CD4-positive, alpha-beta T cell (primary cell): Measurements from ENCODE around the gene THRB. TPM values are rescaled to one million over a fixed set of nuclear protein-coding genes. Genes with fewer than 3 reads are reported as not detected.

Experiments used
- ATAC-seq: fragments of 200-7000 bp; cut with Tn5 transposase; one replicate; pipeline ENCODE4 v1.10.0; 2022; ENCODE audit warnings: mild to moderate bottlenecking; ENCODE audit not compliant: poor library complexity
- CTCF ChIA-PET: fragments of 350-600 bp; sonication (Branson Sonifier 250); formaldehyde crosslinking; loops from one replicate; lab custom pipeline; 2021; ENCODE audit warnings: antibody characterized with exemption, inconsistent platforms; lab: Charles Lee
- POLR2A ChIA-PET: fragments of 350-600 bp; sonication (Branson Sonifier 250); formaldehyde crosslinking; loops from one replicate; lab custom pipeline; 2021; ENCODE audit warnings: antibody characterized with exemption, inconsistent platforms; lab: Charles Lee
- DNase-seq, 14 experiments: peaks; one replicate each; pipeline ENCODE4 v3.0.0-alpha.2; 2013 to 2020; ENCODE audit warnings: mixed read lengths in 2 of 14
- H3K27ac ChIP-seq, 2 donors: one replicate each; pipeline versions ENCODE4 v1.5.1 to v1.7.0; 2013; ENCODE audit warnings: low read length in 2 of 2, low read depth in 1 of 2, mild to moderate bottlenecking in 1 of 2
- H3K27me3 ChIP-seq, 2 experiments: 1 replicate in 1 of 2; 2 replicates in 1 of 2; pipeline versions ENCODE4 v1.6.1 to v1.7.0; 2013; ENCODE audit warnings: low read length in 2 of 2, control low read depth in 1 of 2, mild to moderate bottlenecking in 1 of 2, moderate library complexity in 1 of 2; ENCODE audit not compliant: insufficient read depth in 2 of 2, control insufficient read depth in 1 of 2
- H3K36me3 ChIP-seq: one replicate; pipeline ENCODE4 v1.6.1; 2013; ENCODE audit warnings: low read length, control low read depth; ENCODE audit not compliant: insufficient read depth
- H3K4me1 ChIP-seq: one replicate; pipeline ENCODE4 v1.6.1; 2013; ENCODE audit warnings: low read length, control low read depth; ENCODE audit not compliant: insufficient read depth
- H3K4me3 ChIP-seq: one replicate; pipeline ENCODE4 v1.5.1; 2013; ENCODE audit warnings: mild to moderate bottlenecking, low read length, moderate library complexity
- H3K9me3 ChIP-seq, 2 experiments: 1 replicate in 1 of 2; 2 replicates in 1 of 2; pipeline versions ENCODE4 v1.6.1 to v1.7.0; 2013; ENCODE audit warnings: low read length in 2 of 2, mild to moderate bottlenecking in 2 of 2, control low read depth in 1 of 2, moderate library complexity in 1 of 2; ENCODE audit not compliant: control insufficient read depth in 1 of 2, insufficient read depth in 1 of 2
- H3K27ac Mint-ChIP-seq: one replicate; pipeline ENCODE4 v1.8.0; 2020; ENCODE audit warnings: mixed read lengths
- H3K27me3 Mint-ChIP-seq: one replicate; pipeline ENCODE4 v1.8.0; 2021; ENCODE audit warnings: mixed read lengths
- H3K36me3 Mint-ChIP-seq: one replicate; pipeline ENCODE4 v1.8.0; 2021; ENCODE audit warnings: low read depth, mixed read lengths
- H3K4me1 Mint-ChIP-seq: one replicate; pipeline ENCODE4 v1.8.0; 2021; ENCODE audit warnings: low read depth, mixed read lengths
- H3K4me3 Mint-ChIP-seq: one replicate; pipeline ENCODE4 v1.8.0; 2020; ENCODE audit warnings: mild to moderate bottlenecking, mixed read lengths
- H3K9me3 Mint-ChIP-seq: one replicate; pipeline ENCODE4 v1.8.0; 2020; ENCODE audit warnings: mixed read lengths
- CTCF ChIP-seq: fragments of 200-600 bp; IDR thresholded peaks from one replicate; pipeline ENCODE4 v1.8.0; 2022; ENCODE audit warnings: antibody characterized with exemption, mild to moderate bottlenecking
- intact Hi-C, 2 experiments: fragments of 100-400 bp; cut with DNase I in 1 of 2; cut with micrococcal nuclease in 1 of 2; formaldehyde crosslinking; loops; one replicate each; pipeline versions ENCODE4 v1.15.1 to v1.9.0; 2023 to 2025; cut with DNase I, micrococcal nuclease
- total RNA-seq, 174 experiments: library from RNA in 2 of 174; stranded (reverse) in 2 of 174; gene quantifications; one replicate each; pipeline ENCODE4 v1.2.3 and lab custom pipeline; 2021 to 2026

THRB gene
- total RNA-seq, 2 experiments from 2014 or later: not detected

DNA sequence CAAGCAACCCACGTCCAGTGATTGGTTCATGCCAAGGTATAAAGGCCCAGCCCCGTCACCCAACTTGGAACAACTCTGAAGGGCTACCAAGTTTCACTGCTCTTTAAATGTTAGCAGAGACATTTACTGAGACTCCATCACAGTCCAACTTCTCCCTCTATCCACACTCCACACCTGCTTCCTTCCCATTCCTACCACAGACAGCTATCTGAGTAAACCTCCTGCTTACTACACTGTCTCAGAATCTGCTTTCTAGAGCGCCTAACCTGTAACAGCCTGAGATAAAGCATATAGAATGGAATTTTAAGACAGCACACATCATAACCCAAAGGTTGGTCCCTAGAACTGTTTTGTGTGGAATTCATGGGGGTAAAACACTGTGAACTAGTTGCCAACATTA is 106.5 kb downstream of the THRB start:
- Mint-ChIP-seq H3K9me3 (no peaks in the 10 kb centered on the region), H3K36me3 (no peaks in the 10 kb centered on the region), H3K4me1 (no peaks in the 10 kb centered on the region), H3K27me3 (no peaks in the 10 kb centered on the region), H3K4me3 (no peak overlapping the region), H3K27ac (no peak overlapping the region)
- no peak for TF ChIP-seq CTCF
- no peak overlapping the region for H3K4me3 ChIP-seq
- no peak for DNase-seq
- ChIA-PET POLR2A (no interaction called here), CTCF (no interaction called here)
- no peaks in the 10 kb centered on the region for H3K36me3 ChIP-seq
- no peaks in the 10 kb centered on the region for H3K27me3 ChIP-seq
- H3K4me1 ChIP-seq: no peaks in the 10 kb centered on the region
- intact Hi-C loops: no loop called here
- ATAC-seq: no peak
- H3K9me3 ChIP-seq: no peaks in the 10 kb centered on the region
- no peak overlapping the region for H3K27ac ChIP-seq

DNA sequence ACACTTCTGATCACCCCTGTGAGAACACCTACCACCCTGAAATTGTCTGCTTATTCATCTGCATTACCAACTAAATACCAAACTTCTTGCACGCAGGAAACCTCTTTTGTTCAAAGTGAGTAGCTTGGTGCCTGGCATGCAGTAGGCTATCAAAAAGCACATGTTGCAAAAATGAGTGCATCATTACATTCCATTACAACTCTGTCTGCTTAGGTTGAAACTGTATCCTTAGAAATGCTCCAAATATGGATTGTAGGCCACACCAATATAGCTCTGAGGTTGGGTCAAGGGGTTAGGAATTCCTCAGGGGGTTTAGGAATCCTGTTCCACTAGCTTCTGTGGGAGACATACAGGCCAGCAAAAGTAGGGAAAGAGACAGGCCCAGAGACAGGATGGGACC is 107.2 kb downstream of the THRB start:
- Histone ChIP-seq H3K4me3 (no peak overlapping the region), H3K9me3 (no peaks in the 10 kb centered on the region), H3K4me1 (no peaks in the 10 kb centered on the region), H3K27ac (no peak overlapping the region), H3K27me3 (no peaks in the 10 kb centered on the region), H3K36me3 (no peaks in the 10 kb centered on the region)
- intact Hi-C loops: no loop called here
- Mint-ChIP-seq H3K27me3 (no peaks in the 10 kb centered on the region), H3K4me1 (no peaks in the 10 kb centered on the region), H3K9me3 (no peaks in the 10 kb centered on the region), H3K36me3 (no peaks in the 10 kb centered on the region), H3K27ac (no peak overlapping the region), H3K4me3 (no peak overlapping the region)
- no peak for ATAC-seq
- no peak for TF ChIP-seq CTCF
- ChIA-PET POLR2A (no interaction called here), CTCF (no interaction called here)
- DNase-seq: no peak

DNA sequence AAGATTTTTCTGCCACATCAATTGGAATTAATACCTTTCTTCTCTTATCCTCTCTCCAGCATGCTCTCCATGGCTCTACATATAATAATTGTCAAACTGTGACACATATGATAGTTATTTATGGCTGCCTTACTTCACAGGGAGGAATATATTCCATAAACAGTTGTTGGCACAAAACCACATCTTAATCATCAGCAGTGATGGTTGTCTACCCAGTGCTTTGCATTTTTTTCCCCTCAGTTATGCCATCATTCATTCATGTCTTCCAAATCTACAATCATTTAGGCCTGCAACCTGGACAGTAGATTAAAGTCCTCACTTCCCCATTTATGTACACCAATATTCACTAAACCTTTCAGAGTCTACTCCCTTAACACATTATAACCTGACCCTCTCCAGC is 107.7 kb downstream of the THRB start:
- no peak overlapping the region for H3K27ac Mint-ChIP-seq
- DNase-seq: no peak
- H3K4me3 Mint-ChIP-seq: no peak overlapping the region
- no peak for TF ChIP-seq CTCF
- no peak overlapping the region for H3K27ac ChIP-seq
- H3K36me3 Mint-ChIP-seq: no peaks in the 10 kb centered on the region
- no peaks in the 10 kb centered on the region for H3K36me3 ChIP-seq
- no peaks in the 10 kb centered on the region for H3K9me3 ChIP-seq
- H3K27me3 ChIP-seq: no peaks in the 10 kb centered on the region
- no peak overlapping the region for H3K4me3 ChIP-seq
- POLR2A ChIA-PET: no interaction called here
- no peaks in the 10 kb centered on the region for H3K27me3 Mint-ChIP-seq
- ATAC-seq: no peak
- no peaks in the 10 kb centered on the region for H3K4me1 Mint-ChIP-seq
- no peaks in the 10 kb centered on the region for H3K9me3 Mint-ChIP-seq
- intact Hi-C loops: no loop called here
- CTCF ChIA-PET: no interaction called here
- no peaks in the 10 kb centered on the region for H3K4me1 ChIP-seq
